Ovary (tissue), 3 donors: ENCODE data around the gene THAP4.

Experiments used
- POLR2A ChIP-seq: fragments of 450-650 bp; IDR thresholded peaks from one replicate; pipeline ENCODE4 v1.6.1; 2017; ENCODE audit warnings: antibody characterized with exemption, mild to moderate bottlenecking, moderate library complexity
- TF ChIP-seq, protein P1 (sequence below), 3 donors: fragments of 450-650 bp in 2 of 3; fragments of 200-600 bp in 1 of 3; IDR thresholded peaks; one replicate each; pipeline versions ENCODE4 v1.5.1 to v1.8.0; 2016 to 2022; ENCODE audit warnings: antibody characterized with exemption in 3 of 3, mild to moderate bottlenecking in 1 of 3
- donor health status: DM: no; HTN: no; CAD: no.

DNA sequence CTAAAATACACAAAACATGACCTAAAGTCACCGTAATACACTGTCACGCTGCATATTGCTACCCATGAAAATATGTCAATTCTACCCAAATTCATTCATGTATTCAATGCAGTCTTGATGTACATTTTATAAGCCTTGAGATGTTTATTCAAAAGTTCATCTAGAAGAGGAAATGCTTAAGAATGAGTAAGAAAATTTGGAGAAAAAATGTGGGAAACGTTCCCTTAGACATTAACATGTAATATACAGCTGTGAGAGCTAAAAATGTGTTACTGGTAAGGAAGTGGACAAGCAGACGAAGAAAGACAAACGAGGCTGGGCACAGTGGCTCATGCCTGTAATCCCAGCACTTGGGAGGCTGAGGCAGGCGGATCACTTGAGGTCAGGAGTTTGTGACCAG, 37.3 kb downstream of the THAP4 start:
- TF ChIP-seq, protein P1, sequence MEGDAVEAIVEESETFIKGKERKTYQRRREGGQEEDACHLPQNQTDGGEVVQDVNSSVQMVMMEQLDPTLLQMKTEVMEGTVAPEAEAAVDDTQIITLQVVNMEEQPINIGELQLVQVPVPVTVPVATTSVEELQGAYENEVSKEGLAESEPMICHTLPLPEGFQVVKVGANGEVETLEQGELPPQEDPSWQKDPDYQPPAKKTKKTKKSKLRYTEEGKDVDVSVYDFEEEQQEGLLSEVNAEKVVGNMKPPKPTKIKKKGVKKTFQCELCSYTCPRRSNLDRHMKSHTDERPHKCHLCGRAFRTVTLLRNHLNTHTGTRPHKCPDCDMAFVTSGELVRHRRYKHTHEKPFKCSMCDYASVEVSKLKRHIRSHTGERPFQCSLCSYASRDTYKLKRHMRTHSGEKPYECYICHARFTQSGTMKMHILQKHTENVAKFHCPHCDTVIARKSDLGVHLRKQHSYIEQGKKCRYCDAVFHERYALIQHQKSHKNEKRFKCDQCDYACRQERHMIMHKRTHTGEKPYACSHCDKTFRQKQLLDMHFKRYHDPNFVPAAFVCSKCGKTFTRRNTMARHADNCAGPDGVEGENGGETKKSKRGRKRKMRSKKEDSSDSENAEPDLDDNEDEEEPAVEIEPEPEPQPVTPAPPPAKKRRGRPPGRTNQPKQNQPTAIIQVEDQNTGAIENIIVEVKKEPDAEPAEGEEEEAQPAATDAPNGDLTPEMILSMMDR (IDR thresholded peaks at IDR 0.05) = no peak
- TF ChIP-seq POLR2A = no peak
